GM23338 (cell line): ENCODE data around the gene CDCA7. TPM values are rescaled to one million over a fixed set of nuclear protein-coding genes. Genes with fewer than 3 reads are reported as not detected.

Experiments
- ATAC-seq: fragments of 200-7000 bp; cut with Tn5 transposase; 3 replicates; pipeline ENCODE4 v1.9.1; 2020
- DNase-seq: peaks from one replicate; pipeline ENCODE4 v3.0.0-alpha.2; 2015; ENCODE audit warnings: low spot score
- H2AFZ ChIP-seq: fragments of 200-600 bp; sonication (generic); 2 replicates; pipeline ENCODE4 v1.8.0; 2016; ENCODE audit warnings: antibody characterized with exemption, mild to moderate bottlenecking, moderate library complexity
- H3F3A ChIP-seq: fragments of 200-600 bp; sonication (generic); replicated peaks from 2 replicates; pipeline ENCODE4 v1.8.0; 2017; ENCODE audit warnings: antibody characterized with exemption, mixed run types, low read depth
- H3K27ac ChIP-seq: fragments of 200-600 bp; sonication (generic); 2 replicates; pipeline ENCODE4 v1.6.1; 2016; ENCODE audit warnings: low read depth
- H3K27me3 ChIP-seq: fragments of 200-600 bp; sonication (generic); 2 replicates; pipeline ENCODE4 v1.8.0; 2016; ENCODE audit warnings: mild to moderate bottlenecking, mixed run types, moderate library complexity; ENCODE audit not compliant: insufficient read depth
- H3K36me3 ChIP-seq: fragments of 200-600 bp; sonication (generic); 2 replicates; pipeline ENCODE4 v1.8.0; 2016; ENCODE audit warnings: mild to moderate bottlenecking; ENCODE audit not compliant: insufficient read depth
- H3K4me1 ChIP-seq: fragments of 200-600 bp; sonication (generic); 2 replicates; pipeline ENCODE4 v1.8.0; 2016; ENCODE audit warnings: mild to moderate bottlenecking, moderate library complexity; ENCODE audit not compliant: insufficient read depth
- H3K4me2 ChIP-seq: fragments of 200-600 bp; sonication (generic); 2 replicates; pipeline ENCODE4 v1.7.1; 2017; ENCODE audit warnings: mixed run types
- H3K4me3 ChIP-seq: fragments of 200-600 bp; sonication (generic); 2 replicates; pipeline ENCODE4 v1.6.1; 2016; ENCODE audit warnings: mixed run types
- H3K79me2 ChIP-seq: fragments of 200-600 bp; sonication (generic); replicated peaks from 2 replicates; pipeline ENCODE4 v1.8.0; 2017; ENCODE audit warnings: mild to moderate bottlenecking; ENCODE audit not compliant: insufficient read depth
- H3K9me2 ChIP-seq: fragments of 200-600 bp; sonication (generic); 2 replicates; pipeline ENCODE4 v1.8.0; 2017; ENCODE audit not compliant: insufficient read depth
- H4K20me1 ChIP-seq: fragments of 200-600 bp; sonication (generic); replicated peaks from 2 replicates; pipeline ENCODE4 v1.8.0; 2017; ENCODE audit warnings: mild to moderate bottlenecking; ENCODE audit not compliant: insufficient read depth
- H3K27ac Mint-ChIP-seq: 2 replicates; pipeline ENCODE4 v1.8.0; 2020; ENCODE audit warnings: inconsistent platforms, mild to moderate bottlenecking, moderate library complexity, mixed read lengths
- H3K27me3 Mint-ChIP-seq: 3 replicates; pipeline ENCODE4 v1.8.0; 2022; ENCODE audit warnings: low read depth, mild to moderate bottlenecking, moderate library complexity, mixed read lengths, inconsistent platforms; ENCODE audit not compliant: insufficient read depth, poor library complexity
- H3K36me3 Mint-ChIP-seq: 3 replicates; pipeline ENCODE4 v1.8.0; 2021; ENCODE audit warnings: low read depth, mild to moderate bottlenecking, inconsistent platforms, moderate library complexity, mixed read lengths
- H3K4me1 Mint-ChIP-seq: 3 replicates; pipeline ENCODE4 v1.8.0; 2020; ENCODE audit warnings: mild to moderate bottlenecking, inconsistent platforms, mixed read lengths
- H3K4me3 Mint-ChIP-seq: 3 replicates; pipeline ENCODE4 v1.8.0; 2021; ENCODE audit warnings: moderate library complexity, mild to moderate bottlenecking, inconsistent platforms, mixed read lengths
- H3K9me3 Mint-ChIP-seq: 3 replicates; pipeline ENCODE4 v1.8.0; 2020; ENCODE audit warnings: moderate library complexity, mild to moderate bottlenecking, inconsistent platforms, mixed read lengths
- CREB1 ChIP-seq: fragments of 250-450 bp; sonication (Bioruptor Pico); IDR thresholded peaks from 2 replicates; pipeline ENCODE4 v1.5.0; 2020; ENCODE audit warnings: low read depth, mild to moderate bottlenecking, moderate library complexity
- EZH2 ChIP-seq: fragments of 200-600 bp; sonication (generic); IDR thresholded peaks from one replicate; pipeline ENCODE4 v1.8.0; 2017; ENCODE audit warnings: antibody characterized with exemption, mild to moderate bottlenecking, low read depth; ENCODE audit not compliant: unreplicated experiment
- EZH2phosphoT487 ChIP-seq: fragments of 200-600 bp; sonication (generic); IDR thresholded peaks from one replicate; pipeline ENCODE4 v1.8.1; 2018; ENCODE audit warnings: antibody characterized with exemption; ENCODE audit not compliant: unreplicated experiment
- JUNB ChIP-seq: IDR thresholded peaks from one replicate; pipeline ENCODE4 v1.6.1; 2016; ENCODE audit warnings: antibody characterized with exemption; ENCODE audit not compliant: unreplicated experiment
- NANOG ChIP-seq: IDR thresholded peaks from 2 replicates; pipeline ENCODE4 v1.6.1; 2016; ENCODE audit warnings: antibody characterized with exemption, borderline replicate concordance
- POLR2AphosphoS5 ChIP-seq: IDR thresholded peaks from 2 replicates; pipeline ENCODE4 v1.6.1; 2016; ENCODE audit warnings: antibody characterized with exemption, low read depth
- STAT1 ChIP-seq: IDR thresholded peaks from one replicate; pipeline ENCODE4 v1.6.1; 2016; ENCODE audit warnings: antibody characterized with exemption; ENCODE audit not compliant: unreplicated experiment
- ZNF114 ChIP-seq: fragments of 250-450 bp; sonication (Bioruptor Pico); IDR thresholded peaks from 2 replicates; pipeline ENCODE4 v1.5.0; 2020; ENCODE audit warnings: mild to moderate bottlenecking, moderate library complexity
- ZNF331 ChIP-seq: fragments of 250-450 bp; sonication (Bioruptor Pico); IDR thresholded peaks from 2 replicates; pipeline ENCODE4 v1.5.0; 2020; ENCODE audit warnings: low read depth, mild to moderate bottlenecking, moderate library complexity
- polyA plus RNA-seq: library from polyadenylated mRNA; unstranded; fragments of >200 nt; fragmentation: Nextera tagmentation; extraction: Ambion mirVana; gene quantifications from 2 replicates; pipeline ENCODE4 v1.2.1, GENCODE V29; 2016
- total RNA-seq: library from RNA; depleted of rRNA; stranded (reverse); fragments of >200 nt; shearing (Covaris generic); gene quantifications from 2 replicates; pipeline ENCODE4 v1.2.3, GENCODE V29; 2014
- TF ChIP-seq, protein P1 (sequence below): IDR thresholded peaks from one replicate; pipeline ENCODE4 v1.6.1; 2018; ENCODE audit warnings: antibody characterized with exemption; ENCODE audit not compliant: unreplicated experiment
- TF ChIP-seq, protein P2 (sequence below), 2 experiments: fragments of 200-600 bp in 1 of 2; sonication (generic) in 1 of 2; conservative IDR thresholded peaks; 2 replicates each; pipeline versions ENCODE4 v1.5.1 to v1.6.1; 2016 to 2017; ENCODE audit warnings: antibody characterized with exemption in 2 of 2, low read depth in 2 of 2, mild to moderate bottlenecking in 2 of 2, moderate library complexity in 1 of 2
- TF ChIP-seq, protein P3 (sequence below): IDR thresholded peaks from 2 replicates; pipeline ENCODE4 v1.6.1; 2016; ENCODE audit warnings: antibody characterized with exemption
- TF ChIP-seq, protein P4 (sequence below): fragments of 250-450 bp; sonication (Bioruptor Pico); IDR thresholded peaks from 2 replicates; pipeline ENCODE4 v1.5.0; 2020; ENCODE audit warnings: mild to moderate bottlenecking, moderate library complexity

CDCA7 gene
- total and polyA plus RNA-seq, 2 experiments from 2014 or later: 63.7 to 95.5 TPM

DNA sequence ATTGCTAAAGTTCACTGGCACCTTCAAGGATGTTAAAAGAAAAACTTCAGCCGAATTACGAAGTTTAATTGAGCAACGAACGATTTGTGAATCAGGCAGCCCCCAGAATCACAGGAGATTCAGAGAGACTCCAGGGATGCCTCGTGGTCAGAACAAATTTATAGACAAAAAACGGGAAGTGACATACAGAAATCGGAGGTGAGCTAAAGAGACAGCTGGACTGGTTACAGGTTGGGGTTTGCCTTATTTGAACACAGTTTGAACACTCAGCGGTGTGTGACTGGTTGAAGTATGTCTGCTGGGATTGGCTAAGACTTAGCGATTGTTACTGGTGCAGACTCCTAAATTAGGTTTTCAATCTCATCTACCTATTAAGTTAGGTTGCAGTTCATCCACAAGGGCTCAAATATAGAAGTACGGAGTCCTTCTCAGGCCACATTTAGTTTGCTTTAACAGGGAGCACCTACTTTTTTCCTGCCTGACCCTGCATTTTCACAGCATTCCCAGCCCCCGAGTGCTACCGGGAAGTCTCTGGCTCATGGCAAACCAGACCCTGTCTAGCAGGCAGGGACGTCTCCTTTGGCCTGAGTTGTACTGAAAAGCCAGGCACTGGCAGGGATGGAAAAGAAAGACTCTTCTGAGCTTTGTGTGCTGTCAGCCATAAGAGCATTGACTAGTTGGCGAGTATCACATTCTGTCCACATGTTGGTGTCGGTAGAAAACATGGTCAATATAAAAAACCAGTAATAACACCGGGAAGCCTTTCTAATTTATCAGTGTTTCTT, 41.1 kb downstream of the CDCA7 start:
- peak overlapping the region; percentile 89 for H2AFZ ChIP-seq
- no peaks in the 10 kb centered on the region for H3K9me2 ChIP-seq
- no peaks in the 10 kb centered on the region for H3K79me2 ChIP-seq
- no peaks in the 10 kb centered on the region for H3K36me3 ChIP-seq
- H3K4me1 ChIP-seq: peaks cover 36% of the 10 kb centered on the region
- H3K27me3 ChIP-seq: no peaks in the 10 kb centered on the region
- no peak overlapping the region for H3K4me2 ChIP-seq
- H3K4me3 ChIP-seq: no peak overlapping the region
- H3K27ac ChIP-seq: no peak overlapping the region
- peaks cover 4% of the 10 kb centered on the region for H3K27me3 Mint-ChIP-seq
- H3F3A ChIP-seq: no peaks in the 10 kb centered on the region
- H4K20me1 ChIP-seq: no peaks in the 10 kb centered on the region
- no peak for ATAC-seq
- H3K36me3 Mint-ChIP-seq: no peaks in the 10 kb centered on the region
- H3K4me3 Mint-ChIP-seq: no peak overlapping the region
- peaks cover 49% of the 10 kb centered on the region for H3K4me1 Mint-ChIP-seq
- TF ChIP-seq, protein P1, sequence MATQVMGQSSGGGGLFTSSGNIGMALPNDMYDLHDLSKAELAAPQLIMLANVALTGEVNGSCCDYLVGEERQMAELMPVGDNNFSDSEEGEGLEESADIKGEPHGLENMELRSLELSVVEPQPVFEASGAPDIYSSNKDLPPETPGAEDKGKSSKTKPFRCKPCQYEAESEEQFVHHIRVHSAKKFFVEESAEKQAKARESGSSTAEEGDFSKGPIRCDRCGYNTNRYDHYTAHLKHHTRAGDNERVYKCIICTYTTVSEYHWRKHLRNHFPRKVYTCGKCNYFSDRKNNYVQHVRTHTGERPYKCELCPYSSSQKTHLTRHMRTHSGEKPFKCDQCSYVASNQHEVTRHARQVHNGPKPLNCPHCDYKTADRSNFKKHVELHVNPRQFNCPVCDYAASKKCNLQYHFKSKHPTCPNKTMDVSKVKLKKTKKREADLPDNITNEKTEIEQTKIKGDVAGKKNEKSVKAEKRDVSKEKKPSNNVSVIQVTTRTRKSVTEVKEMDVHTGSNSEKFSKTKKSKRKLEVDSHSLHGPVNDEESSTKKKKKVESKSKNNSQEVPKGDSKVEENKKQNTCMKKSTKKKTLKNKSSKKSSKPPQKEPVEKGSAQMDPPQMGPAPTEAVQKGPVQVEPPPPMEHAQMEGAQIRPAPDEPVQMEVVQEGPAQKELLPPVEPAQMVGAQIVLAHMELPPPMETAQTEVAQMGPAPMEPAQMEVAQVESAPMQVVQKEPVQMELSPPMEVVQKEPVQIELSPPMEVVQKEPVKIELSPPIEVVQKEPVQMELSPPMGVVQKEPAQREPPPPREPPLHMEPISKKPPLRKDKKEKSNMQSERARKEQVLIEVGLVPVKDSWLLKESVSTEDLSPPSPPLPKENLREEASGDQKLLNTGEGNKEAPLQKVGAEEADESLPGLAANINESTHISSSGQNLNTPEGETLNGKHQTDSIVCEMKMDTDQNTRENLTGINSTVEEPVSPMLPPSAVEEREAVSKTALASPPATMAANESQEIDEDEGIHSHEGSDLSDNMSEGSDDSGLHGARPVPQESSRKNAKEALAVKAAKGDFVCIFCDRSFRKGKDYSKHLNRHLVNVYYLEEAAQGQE: no peak
- TF ChIP-seq, protein P2, sequence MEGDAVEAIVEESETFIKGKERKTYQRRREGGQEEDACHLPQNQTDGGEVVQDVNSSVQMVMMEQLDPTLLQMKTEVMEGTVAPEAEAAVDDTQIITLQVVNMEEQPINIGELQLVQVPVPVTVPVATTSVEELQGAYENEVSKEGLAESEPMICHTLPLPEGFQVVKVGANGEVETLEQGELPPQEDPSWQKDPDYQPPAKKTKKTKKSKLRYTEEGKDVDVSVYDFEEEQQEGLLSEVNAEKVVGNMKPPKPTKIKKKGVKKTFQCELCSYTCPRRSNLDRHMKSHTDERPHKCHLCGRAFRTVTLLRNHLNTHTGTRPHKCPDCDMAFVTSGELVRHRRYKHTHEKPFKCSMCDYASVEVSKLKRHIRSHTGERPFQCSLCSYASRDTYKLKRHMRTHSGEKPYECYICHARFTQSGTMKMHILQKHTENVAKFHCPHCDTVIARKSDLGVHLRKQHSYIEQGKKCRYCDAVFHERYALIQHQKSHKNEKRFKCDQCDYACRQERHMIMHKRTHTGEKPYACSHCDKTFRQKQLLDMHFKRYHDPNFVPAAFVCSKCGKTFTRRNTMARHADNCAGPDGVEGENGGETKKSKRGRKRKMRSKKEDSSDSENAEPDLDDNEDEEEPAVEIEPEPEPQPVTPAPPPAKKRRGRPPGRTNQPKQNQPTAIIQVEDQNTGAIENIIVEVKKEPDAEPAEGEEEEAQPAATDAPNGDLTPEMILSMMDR (conservative IDR thresholded peaks at IDR 0.05; ENCODE audit: low read depth in 2 of 2): no peak
- TF ChIP-seq ZNF331 (CRISPR knock-in tag) (no peak), CREB1 (CRISPR knock-in tag) (no peak), JUNB (no peak), POLR2AphosphoS5 (no peak), EZH2phosphoT487 (no peak), EZH2 (no peak), STAT1 (no peak), NANOG (no peak), ZNF114 (CRISPR knock-in tag) (no peak)
- TF ChIP-seq, protein P3, sequence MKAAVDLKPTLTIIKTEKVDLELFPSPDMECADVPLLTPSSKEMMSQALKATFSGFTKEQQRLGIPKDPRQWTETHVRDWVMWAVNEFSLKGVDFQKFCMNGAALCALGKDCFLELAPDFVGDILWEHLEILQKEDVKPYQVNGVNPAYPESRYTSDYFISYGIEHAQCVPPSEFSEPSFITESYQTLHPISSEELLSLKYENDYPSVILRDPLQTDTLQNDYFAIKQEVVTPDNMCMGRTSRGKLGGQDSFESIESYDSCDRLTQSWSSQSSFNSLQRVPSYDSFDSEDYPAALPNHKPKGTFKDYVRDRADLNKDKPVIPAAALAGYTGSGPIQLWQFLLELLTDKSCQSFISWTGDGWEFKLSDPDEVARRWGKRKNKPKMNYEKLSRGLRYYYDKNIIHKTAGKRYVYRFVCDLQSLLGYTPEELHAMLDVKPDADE: no peak
- TF ChIP-seq, protein P4, sequence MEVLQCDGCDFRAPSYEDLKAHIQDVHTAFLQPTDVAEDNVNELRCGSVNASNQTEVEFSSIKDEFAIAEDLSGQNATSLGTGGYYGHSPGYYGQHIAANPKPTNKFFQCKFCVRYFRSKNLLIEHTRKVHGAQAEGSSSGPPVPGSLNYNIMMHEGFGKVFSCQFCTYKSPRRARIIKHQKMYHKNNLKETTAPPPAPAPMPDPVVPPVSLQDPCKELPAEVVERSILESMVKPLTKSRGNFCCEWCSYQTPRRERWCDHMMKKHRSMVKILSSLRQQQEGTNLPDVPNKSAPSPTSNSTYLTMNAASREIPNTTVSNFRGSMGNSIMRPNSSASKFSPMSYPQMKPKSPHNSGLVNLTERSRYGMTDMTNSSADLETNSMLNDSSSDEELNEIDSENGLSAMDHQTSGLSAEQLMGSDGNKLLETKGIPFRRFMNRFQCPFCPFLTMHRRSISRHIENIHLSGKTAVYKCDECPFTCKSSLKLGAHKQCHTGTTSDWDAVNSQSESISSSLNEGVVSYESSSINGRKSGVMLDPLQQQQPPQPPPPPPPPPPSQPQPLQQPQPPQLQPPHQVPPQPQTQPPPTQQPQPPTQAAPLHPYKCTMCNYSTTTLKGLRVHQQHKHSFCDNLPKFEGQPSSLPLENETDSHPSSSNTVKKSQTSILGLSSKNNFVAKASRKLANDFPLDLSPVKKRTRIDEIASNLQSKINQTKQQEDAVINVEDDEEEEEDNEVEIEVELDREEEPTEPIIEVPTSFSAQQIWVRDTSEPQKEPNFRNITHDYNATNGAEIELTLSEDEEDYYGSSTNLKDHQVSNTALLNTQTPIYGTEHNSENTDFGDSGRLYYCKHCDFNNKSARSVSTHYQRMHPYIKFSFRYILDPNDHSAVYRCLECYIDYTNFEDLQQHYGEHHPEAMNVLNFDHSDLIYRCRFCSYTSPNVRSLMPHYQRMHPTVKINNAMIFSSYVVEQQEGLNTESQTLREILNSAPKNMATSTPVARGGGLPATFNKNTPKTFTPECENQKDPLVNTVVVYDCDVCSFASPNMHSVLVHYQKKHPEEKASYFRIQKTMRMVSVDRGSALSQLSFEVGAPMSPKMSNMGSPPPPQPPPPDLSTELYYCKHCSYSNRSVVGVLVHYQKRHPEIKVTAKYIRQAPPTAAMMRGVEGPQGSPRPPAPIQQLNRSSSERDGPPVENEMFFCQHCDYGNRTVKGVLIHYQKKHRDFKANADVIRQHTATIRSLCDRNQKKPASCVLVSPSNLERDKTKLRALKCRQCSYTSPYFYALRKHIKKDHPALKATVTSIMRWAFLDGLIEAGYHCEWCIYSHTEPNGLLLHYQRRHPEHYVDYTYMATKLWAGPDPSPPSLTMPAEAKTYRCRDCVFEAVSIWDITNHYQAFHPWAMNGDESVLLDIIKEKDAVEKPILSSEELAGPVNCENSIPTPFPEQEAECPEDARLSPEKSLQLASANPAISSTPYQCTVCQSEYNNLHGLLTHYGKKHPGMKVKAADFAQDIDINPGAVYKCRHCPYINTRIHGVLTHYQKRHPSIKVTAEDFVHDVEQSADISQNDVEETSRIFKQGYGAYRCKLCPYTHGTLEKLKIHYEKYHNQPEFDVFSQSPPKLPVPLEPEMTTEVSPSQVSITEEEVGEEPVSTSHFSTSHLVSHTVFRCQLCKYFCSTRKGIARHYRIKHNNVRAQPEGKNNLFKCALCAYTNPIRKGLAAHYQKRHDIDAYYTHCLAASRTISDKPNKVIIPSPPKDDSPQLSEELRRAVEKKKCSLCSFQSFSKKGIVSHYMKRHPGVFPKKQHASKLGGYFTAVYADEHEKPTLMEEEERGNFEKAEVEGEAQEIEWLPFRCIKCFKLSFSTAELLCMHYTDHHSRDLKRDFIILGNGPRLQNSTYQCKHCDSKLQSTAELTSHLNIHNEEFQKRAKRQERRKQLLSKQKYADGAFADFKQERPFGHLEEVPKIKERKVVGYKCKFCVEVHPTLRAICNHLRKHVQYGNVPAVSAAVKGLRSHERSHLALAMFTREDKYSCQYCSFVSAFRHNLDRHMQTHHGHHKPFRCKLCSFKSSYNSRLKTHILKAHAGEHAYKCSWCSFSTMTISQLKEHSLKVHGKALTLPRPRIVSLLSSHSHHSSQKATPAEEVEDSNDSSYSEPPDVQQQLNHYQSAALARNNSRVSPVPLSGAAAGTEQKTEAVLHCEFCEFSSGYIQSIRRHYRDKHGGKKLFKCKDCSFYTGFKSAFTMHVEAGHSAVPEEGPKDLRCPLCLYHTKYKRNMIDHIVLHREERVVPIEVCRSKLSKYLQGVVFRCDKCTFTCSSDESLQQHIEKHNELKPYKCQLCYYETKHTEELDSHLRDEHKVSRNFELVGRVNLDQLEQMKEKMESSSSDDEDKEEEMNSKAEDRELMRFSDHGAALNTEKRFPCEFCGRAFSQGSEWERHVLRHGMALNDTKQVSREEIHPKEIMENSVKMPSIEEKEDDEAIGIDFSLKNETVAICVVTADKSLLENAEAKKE (CRISPR knock-in tag): no peak
- no peaks in the 10 kb centered on the region for H3K9me3 Mint-ChIP-seq
- DNase-seq: no peak
- no peak overlapping the region for H3K27ac Mint-ChIP-seq
